HCT116 (cell line): Measurements from ENCODE around the gene ARFRP1. TPM values are rescaled to one million over a fixed set of nuclear protein-coding genes. Genes with fewer than 3 reads are reported as not detected.
"Not testable (repeated sequence)": the region's sequence is repeated elsewhere in the genome, so short reads cannot be mapped to it uniquely, and the experiment has no call there.

Experiments used
- ATAC-seq: fragments of 200-7000 bp; cut with Tn5 transposase; 2 replicates; pipeline ENCODE4 v1.9.1; 2020; ENCODE audit warnings: mild to moderate bottlenecking, moderate library complexity
- BruUV-seq: library from RNA; stranded (reverse); fragments of 400-500 nt; replicated peaks from 2 replicates; lab custom pipeline; 2021; lab: Mats Ljungman, UMichigan
- CTCF ChIA-PET: fragments of 300-600 bp; sonication (Branson Sonifier 250); formaldehyde crosslinking; loops from one replicate; lab custom pipeline; 2021; ENCODE audit warnings: antibody characterized with exemption; lab: Charles Lee
- POLR2A ChIA-PET: fragments of 300-600, 350-600 bp; sonication (Branson Sonifier 250); formaldehyde crosslinking; loops from one replicate; lab custom pipeline; 2021; ENCODE audit warnings: antibody characterized with exemption; lab: Charles Lee
- RAD21 ChIA-PET, 2 experiments: fragments of 300-600 bp; sonication (Branson Sonifier 250); formaldehyde crosslinking; loops; one replicate each; lab custom pipeline; 2023; ENCODE audit warnings: low total read pairs in 2 of 2; ENCODE audit not compliant: uncharacterized antibody in 2 of 2, unreplicated experiment in 2 of 2, low non-redundant PET in 1 of 2; lab: Charles Lee
- DNase-seq: peaks from one replicate; pipeline ENCODE4 v3.0.0-alpha.2; 2010; ENCODE audit warnings: low read depth, low spot score
- H2AFZ ChIP-seq: fragments of 200-600 bp; shearing (Covaris generic), sonication (generic); 2 replicates; pipeline ENCODE4 v1.6.1; 2017; ENCODE audit warnings: low read depth, mixed run types, mixed read lengths, antibody characterized with exemption, low read length; ENCODE audit not compliant: poor library complexity, severe bottlenecking
- H3K27ac ChIP-seq: 2 replicates; pipeline ENCODE4 v1.5.1; 2012; ENCODE audit warnings: low read depth, low read length
- H3K27me3 ChIP-seq: fragments of 200-600 bp; sonication (generic); 2 replicates; pipeline ENCODE4 v1.6.1; 2016; ENCODE audit warnings: mixed run types, low read length, mixed read lengths; ENCODE audit not compliant: insufficient read depth
- H3K36me3 ChIP-seq, 2 experiments: fragments of 200-500 bp in 1 of 2; fragments of 200-600 bp in 1 of 2; sonication (Bioruptor generic) in 1 of 2; sonication (generic) in 1 of 2; 2 replicates each; pipeline versions ENCODE4 v1.5.1 to v1.6.1; 2014 to 2016; ENCODE audit warnings: low read length in 2 of 2, inconsistent platforms in 1 of 2, mixed read lengths in 1 of 2, mixed run types in 1 of 2; ENCODE audit not compliant: insufficient read depth in 2 of 2, control insufficient read depth in 1 of 2
- H3K4me1 ChIP-seq, 2 experiments: fragments of 200-600 bp in 1 of 2; sonication (generic) in 1 of 2; 2 replicates each; pipeline versions ENCODE4 v1.5.1 to v1.6.1; 2012 to 2017; ENCODE audit warnings: low read length in 2 of 2, inconsistent platforms in 1 of 2, mild to moderate bottlenecking in 1 of 2, mixed read lengths in 1 of 2, mixed run types in 1 of 2, moderate library complexity in 1 of 2; ENCODE audit not compliant: insufficient read depth in 2 of 2, control insufficient read depth in 1 of 2
- H3K4me2 ChIP-seq: fragments of 200-600 bp; sonication (generic); 2 replicates; pipeline ENCODE4 v1.6.1; 2017; ENCODE audit warnings: mixed run types, low read length, mixed read lengths
- H3K4me3 ChIP-seq, 2 experiments: fragments of 200-600 bp in 1 of 2; sonication (generic) in 1 of 2; replicated peaks in 1 of 2; 2 replicates each; pipeline ENCODE4 v1.5.1; 2011 to 2016; ENCODE audit warnings: low read length in 2 of 2, control low read depth in 1 of 2, low read depth in 1 of 2, mild to moderate bottlenecking in 1 of 2, mixed read lengths in 1 of 2, mixed run types in 1 of 2
- H3K79me2 ChIP-seq: fragments of 200-600 bp; sonication (generic); 2 replicates; pipeline ENCODE4 v1.6.1; 2017; ENCODE audit warnings: mild to moderate bottlenecking, mixed run types, low read length, moderate library complexity, mixed read lengths; ENCODE audit not compliant: insufficient read depth
- H3K9ac ChIP-seq: fragments of 200-600 bp; sonication (generic); 2 replicates; pipeline ENCODE4 v1.6.1; 2016; ENCODE audit warnings: low read length, mixed read lengths
- H3K9me2 ChIP-seq: fragments of 200-600 bp; sonication (generic), shearing (Covaris generic); 2 replicates; pipeline ENCODE4 v1.6.1; 2017; ENCODE audit warnings: mixed run types, mild to moderate bottlenecking, moderate library complexity; ENCODE audit not compliant: insufficient read depth
- H3K9me3 ChIP-seq, 2 experiments: fragments of 200-500 bp in 1 of 2; fragments of 200-600 bp in 1 of 2; sonication (Bioruptor generic) in 1 of 2; sonication (generic) in 1 of 2; 2 replicates each; pipeline ENCODE4 v1.6.1; 2014 to 2017; ENCODE audit warnings: low read length in 2 of 2, mixed read lengths in 2 of 2, inconsistent platforms in 1 of 2, low read depth in 1 of 2, mild to moderate bottlenecking in 1 of 2, mixed run types in 1 of 2, moderate library complexity in 1 of 2; ENCODE audit not compliant: control insufficient read depth in 1 of 2, insufficient read depth in 1 of 2
- H4K20me1 ChIP-seq: fragments of 200-600 bp; sonication (generic), shearing (Covaris generic); 2 replicates; pipeline ENCODE4 v1.6.1; 2017; ENCODE audit warnings: mixed run types, mild to moderate bottlenecking, moderate library complexity; ENCODE audit not compliant: insufficient read depth
- CTCF ChIP-seq, 3 experiments: fragments of 200-600 bp in 1 of 3; sonication (generic) in 1 of 3; IDR thresholded peaks in 2 of 3; conservative IDR thresholded peaks in 1 of 3; 2 replicates each; pipeline ENCODE4 v1.5.1; 2012 to 2017; ENCODE audit warnings: low read depth in 2 of 3, low read length in 2 of 3, antibody characterized with exemption in 1 of 3, borderline replicate concordance in 1 of 3, control low read depth in 1 of 3, mild to moderate bottlenecking in 1 of 3, mixed read lengths in 1 of 3, mixed run types in 1 of 3, moderate library complexity in 1 of 3; ENCODE audit not compliant: insufficient read depth in 1 of 3
- EGR1 ChIP-seq: IDR thresholded peaks from 2 replicates; pipeline ENCODE4 v1.6.1; 2012; ENCODE audit warnings: low read depth
- EZH2phosphoT487 ChIP-seq: fragments of 200-600 bp; IDR thresholded peaks from 2 replicates; pipeline ENCODE4 v1.6.1; 2018; ENCODE audit warnings: antibody characterized with exemption, borderline replicate concordance
- JUND ChIP-seq: IDR thresholded peaks from 2 replicates; pipeline ENCODE4 v1.6.1; 2012
- MAX ChIP-seq: IDR thresholded peaks from 2 replicates; pipeline ENCODE4 v1.6.1; 2012
- POLR2A ChIP-seq: IDR thresholded peaks from 2 replicates; pipeline ENCODE4 v1.7.0; 2011; ENCODE audit warnings: borderline replicate concordance; ENCODE audit not compliant: insufficient read depth, insufficient read length; ENCODE audit errors: extremely low read depth
- POLR2AphosphoS5 ChIP-seq: IDR thresholded peaks from 2 replicates; pipeline ENCODE4 v1.6.1; 2011; ENCODE audit warnings: mild to moderate bottlenecking, low read depth, low read length, moderate library complexity
- SP1 ChIP-seq: IDR thresholded peaks from 2 replicates; pipeline ENCODE4 v1.6.1; 2012; ENCODE audit warnings: low read depth
- YY1 ChIP-seq: IDR thresholded peaks from 2 replicates; pipeline ENCODE4 v1.6.1; 2011; ENCODE audit warnings: low read length, low read depth, moderate library complexity, mild to moderate bottlenecking; ENCODE audit not compliant: insufficient replicate concordance; ENCODE audit errors: extremely low read depth
- ZFX ChIP-seq: fragments of 450-650 bp; IDR thresholded peaks from 2 replicates; pipeline ENCODE4 v1.6.1; 2017
- ZNF274 ChIP-seq: fragments of 200-500 bp; sonication (Bioruptor generic); IDR thresholded peaks from 2 replicates; pipeline ENCODE4 v1.6.1; 2014; ENCODE audit warnings: mild to moderate bottlenecking, low read depth, low read length, inconsistent platforms
- intact Hi-C: fragments of 100-400 bp; cut with micrococcal nuclease; formaldehyde crosslinking; loops from 2 replicates; pipeline ENCODE4 v1.10.0; 2022
- total RNA-seq: library from RNA; stranded (reverse); gene quantifications from one replicate; pipeline ENCODE4 v1.2.1, GENCODE V29; 2021; ENCODE audit not compliant: unreplicated experiment

Gene ARFRP1
- total RNA-seq, 1 experiment from 2014 or later, result 53.7 TPM

DNA sequence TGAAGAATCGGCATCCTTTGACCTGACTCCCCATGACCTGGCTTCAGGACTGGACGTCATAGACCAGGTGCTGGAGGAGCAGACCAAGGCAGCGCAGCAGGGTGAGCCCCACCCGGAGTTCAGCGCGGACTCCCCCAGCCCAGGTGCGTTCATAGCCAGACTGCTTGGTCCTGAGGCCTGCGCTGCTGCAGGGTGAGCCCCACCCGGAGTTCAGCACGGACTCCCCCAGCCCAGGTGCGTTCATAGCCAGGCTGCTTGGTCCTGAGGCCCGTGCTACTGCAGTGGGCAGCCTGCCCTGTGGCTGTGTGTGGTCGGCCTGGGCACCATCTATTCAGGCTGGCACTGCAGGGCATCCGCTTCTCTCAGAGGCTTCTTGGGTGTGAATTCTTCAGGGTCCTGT lies 33.8 kb downstream of the ARFRP1 start:
- TF ChIP-seq POLR2A (no peak), EZH2phosphoT487 (no peak), ZNF274 (no peak), ZFX (no peak)
- CTCF ChIA-PET, result no interaction called here
- Histone ChIP-seq H3K4me3 (no peak overlapping the region), H3K36me3 (peaks cover 4 to 11% of the 10 kb centered on the region in 2 experiments; a peak in 3 of 4 replicates), H3K4me2 (no peak overlapping the region), H3K4me1 (no peaks in the 10 kb centered on the region), H2AFZ (no peak overlapping the region), H3K9me3 (no peaks in the 10 kb centered on the region), H3K79me2 (no peaks in the 10 kb centered on the region), H4K20me1 (no peaks in the 10 kb centered on the region), H3K9ac (no peak overlapping the region), H3K27ac (no peak overlapping the region; the same call in 1 of the 2 replicates), H3K9me2 (no peaks in the 10 kb centered on the region), H3K27me3 (no peaks in the 10 kb centered on the region)
- POLR2A ChIA-PET, result no interaction called here
- BruUV-seq, result no TSS peak
- ATAC-seq, result no peak
- intact Hi-C loops, result no loop called here
- no peak for DNase-seq
- RAD21 ChIA-PET, result no interaction called here

- H3K36me3 ChIP-seq, result peaks cover 7 to 24% of the 10 kb centered on the region in 2 experiments
- POLR2A ChIA-PET, result no interaction called here
- H3K4me3 ChIP-seq, result no peak overlapping the region
- no peak overlapping the region for H3K9ac ChIP-seq
- TF ChIP-seq EZH2phosphoT487, result no peak
- no peak for TF ChIP-seq SP1
- no peak for TF ChIP-seq POLR2AphosphoS5
- no peak for TF ChIP-seq EGR1
- TF ChIP-seq ZFX, result no peak
- no peak for TF ChIP-seq CTCF (IDR thresholded peaks at IDR 0.05 in 2 of 3, conservative IDR thresholded peaks at IDR 0.05 in 1 of 3; ENCODE audit: borderline replicate concordance in 1 of 3, insufficient read depth in 1 of 3, low read depth in 2 of 3, low read length in 2 of 3)
- no peak for TF ChIP-seq YY1
- TF ChIP-seq JUND, result no peak
- TF ChIP-seq MAX, result no peak
- no peak for DNase-seq
- no peaks in the 10 kb centered on the region for H3K79me2 ChIP-seq
- H2AFZ ChIP-seq, result no peak overlapping the region
- no peak overlapping the region; the same call in 1 of the 2 replicates for H3K27ac ChIP-seq
- RAD21 ChIA-PET, result no interaction called here
- CTCF ChIA-PET, result no interaction called here
- no peaks in the 10 kb centered on the region for H4K20me1 ChIP-seq
- H3K4me2 ChIP-seq, result no peak overlapping the region
- no peak for ATAC-seq
- no TSS peak for BruUV-seq
- no peaks in the 10 kb centered on the region for H3K9me2 ChIP-seq
- no peaks in the 10 kb centered on the region for H3K9me3 ChIP-seq
- no peaks in the 10 kb centered on the region for H3K27me3 ChIP-seq
- intact Hi-C loops, result no loop called here
- H3K4me1 ChIP-seq, result no peaks in the 10 kb centered on the region
Measured at GRCh38 chr20:63672666-63673065, 35.1 kb downstream of the ARFRP1 start.

DNA sequence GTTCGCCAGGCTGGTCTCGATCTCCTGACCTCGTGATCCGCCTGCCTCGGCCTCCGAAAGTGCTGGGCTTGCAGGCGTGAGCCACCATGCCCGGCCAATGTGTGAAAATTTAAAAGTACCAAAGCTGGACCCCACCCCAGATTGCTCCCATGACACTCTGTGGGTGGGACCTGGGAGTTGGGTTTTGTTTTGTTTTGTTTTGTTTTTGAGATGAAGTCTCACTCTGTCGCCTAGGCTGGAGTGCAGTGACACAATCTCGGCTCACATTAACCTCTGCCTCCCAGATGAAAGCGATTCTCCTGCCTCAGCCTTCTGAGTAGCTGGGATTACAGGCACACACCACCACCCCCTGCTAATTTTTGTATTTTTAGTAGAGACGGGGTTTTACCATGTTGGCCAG lies 36.1 kb downstream of the ARFRP1 start:
- RAD21 ChIA-PET, DNase-seq, H3K27me3 ChIP-seq, H3K27ac ChIP-seq, CTCF ChIA-PET, H4K20me1 ChIP-seq, ATAC-seq, H3K9ac ChIP-seq, H3K4me2 ChIP-seq, H2AFZ ChIP-seq, BruUV-seq, H3K9me2 ChIP-seq, H3K79me2 ChIP-seq, H3K9me3 ChIP-seq, intact Hi-C loops, H3K4me3 ChIP-seq, H3K4me1 ChIP-seq: not testable (repeated sequence)
- H3K36me3 ChIP-seq, result peaks cover 11 to 30% of the 10 kb centered on the region in 2 experiments
- POLR2A ChIA-PET, result interaction anchor here (1.3 kb wide), 1 partner anchor 11 kb away, joined by 3 read pairs; no protein-coding TSS in a partner anchor
